ENCODE measurements around the gene TENT4A.

Gene TENT4A

GRCh38 chr5:6722015-6722414 is 8.8 kb downstream of the TENT4A start:
- H2AFZ ChIP-seq (ENCODE audit: low read depth), result 0 out of 2 replicates have a peak overlapping the region, but pooled peaks have one; percentile 17
- TF ChIP-seq, protein P1, sequence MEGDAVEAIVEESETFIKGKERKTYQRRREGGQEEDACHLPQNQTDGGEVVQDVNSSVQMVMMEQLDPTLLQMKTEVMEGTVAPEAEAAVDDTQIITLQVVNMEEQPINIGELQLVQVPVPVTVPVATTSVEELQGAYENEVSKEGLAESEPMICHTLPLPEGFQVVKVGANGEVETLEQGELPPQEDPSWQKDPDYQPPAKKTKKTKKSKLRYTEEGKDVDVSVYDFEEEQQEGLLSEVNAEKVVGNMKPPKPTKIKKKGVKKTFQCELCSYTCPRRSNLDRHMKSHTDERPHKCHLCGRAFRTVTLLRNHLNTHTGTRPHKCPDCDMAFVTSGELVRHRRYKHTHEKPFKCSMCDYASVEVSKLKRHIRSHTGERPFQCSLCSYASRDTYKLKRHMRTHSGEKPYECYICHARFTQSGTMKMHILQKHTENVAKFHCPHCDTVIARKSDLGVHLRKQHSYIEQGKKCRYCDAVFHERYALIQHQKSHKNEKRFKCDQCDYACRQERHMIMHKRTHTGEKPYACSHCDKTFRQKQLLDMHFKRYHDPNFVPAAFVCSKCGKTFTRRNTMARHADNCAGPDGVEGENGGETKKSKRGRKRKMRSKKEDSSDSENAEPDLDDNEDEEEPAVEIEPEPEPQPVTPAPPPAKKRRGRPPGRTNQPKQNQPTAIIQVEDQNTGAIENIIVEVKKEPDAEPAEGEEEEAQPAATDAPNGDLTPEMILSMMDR (conservative IDR thresholded peaks at IDR 0.05; ENCODE audit: low read depth, low read length), result no peak
- peaks cover 98% of the 10 kb centered on the region for H3K79me2 ChIP-seq (ENCODE audit: insufficient read depth, low read depth)
- H3K4me1 ChIP-seq (ENCODE audit: low read depth, poor library complexity, severe bottlenecking), result peaks cover 96% of the 10 kb centered on the region
- peak overlapping the region; percentile 66 for H3K27ac ChIP-seq
- H4K20me1 ChIP-seq (ENCODE audit: insufficient read depth), result peaks cover 25% of the 10 kb centered on the region
- no peaks in the 10 kb centered on the region for H3K27me3 ChIP-seq (ENCODE audit: insufficient read depth, low read depth)
- peak overlapping the region; percentile 43; the same call in 1 of the 2 replicates for H3K9ac ChIP-seq
- no peaks in the 10 kb centered on the region for H3K36me3 ChIP-seq (ENCODE audit: insufficient read depth)
- peak overlapping the region; percentile 98 for H3K4me2 ChIP-seq
- H3K4me3 ChIP-seq (IDR thresholded peaks at IDR 0.05; ENCODE audit: insufficient read depth, low read depth, low read length), result no peak overlapping the region

- Histone ChIP-seq H2AFZ (ENCODE audit: low read depth) (no peak overlapping the region), H3K4me1 (ENCODE audit: low read depth, poor library complexity, severe bottlenecking) (peaks cover 96% of the 10 kb centered on the region), H4K20me1 (ENCODE audit: insufficient read depth) (peaks cover 23% of the 10 kb centered on the region), H3K79me2 (ENCODE audit: insufficient read depth, low read depth) (peaks cover 98% of the 10 kb centered on the region), H3K4me2 (peak overlapping the region; percentile 98), H3K9ac (no peak overlapping the region), H3K27ac (peak overlapping the region; percentile 66; the same call in 1 of the 2 replicates), H3K4me3 (IDR thresholded peaks at IDR 0.05; ENCODE audit: insufficient read depth, low read depth, low read length) (no peak overlapping the region), H3K36me3 (ENCODE audit: insufficient read depth) (no peaks in the 10 kb centered on the region), H3K27me3 (ENCODE audit: insufficient read depth, low read depth) (no peaks in the 10 kb centered on the region)
- TF ChIP-seq, protein P1 (conservative IDR thresholded peaks at IDR 0.05; ENCODE audit: low read depth, low read length), result no peak
These were observed 10.0 kb downstream of the TENT4A start for GRCh38 chr5:6723122-6723815.

- H3K4me3 ChIP-seq (IDR thresholded peaks at IDR 0.05; ENCODE audit: insufficient read depth, low read depth, low read length), result no peak overlapping the region
- peaks cover 97% of the 10 kb centered on the region for H3K4me1 ChIP-seq (ENCODE audit: low read depth, poor library complexity, severe bottlenecking)
- peak overlapping the region; percentile 19; the same call in 1 of the 2 replicates for H3K4me2 ChIP-seq
- H3K9ac ChIP-seq, result no peak overlapping the region
- H3K27ac ChIP-seq, result no peak overlapping the region
- TF ChIP-seq, protein P1 (conservative IDR thresholded peaks at IDR 0.05; ENCODE audit: low read depth, low read length), result no peak
- H3K36me3 ChIP-seq (ENCODE audit: insufficient read depth), result no peaks in the 10 kb centered on the region
- no peak overlapping the region for H2AFZ ChIP-seq (ENCODE audit: low read depth)
- peaks cover 24% of the 10 kb centered on the region for H4K20me1 ChIP-seq (ENCODE audit: insufficient read depth)
- H3K27me3 ChIP-seq (ENCODE audit: insufficient read depth, low read depth), result no peaks in the 10 kb centered on the region
- peaks cover 98% of the 10 kb centered on the region for H3K79me2 ChIP-seq (ENCODE audit: insufficient read depth, low read depth)
These were observed 10.6 kb downstream of the TENT4A start for GRCh38 chr5:6723816-6724300.

DNA sequence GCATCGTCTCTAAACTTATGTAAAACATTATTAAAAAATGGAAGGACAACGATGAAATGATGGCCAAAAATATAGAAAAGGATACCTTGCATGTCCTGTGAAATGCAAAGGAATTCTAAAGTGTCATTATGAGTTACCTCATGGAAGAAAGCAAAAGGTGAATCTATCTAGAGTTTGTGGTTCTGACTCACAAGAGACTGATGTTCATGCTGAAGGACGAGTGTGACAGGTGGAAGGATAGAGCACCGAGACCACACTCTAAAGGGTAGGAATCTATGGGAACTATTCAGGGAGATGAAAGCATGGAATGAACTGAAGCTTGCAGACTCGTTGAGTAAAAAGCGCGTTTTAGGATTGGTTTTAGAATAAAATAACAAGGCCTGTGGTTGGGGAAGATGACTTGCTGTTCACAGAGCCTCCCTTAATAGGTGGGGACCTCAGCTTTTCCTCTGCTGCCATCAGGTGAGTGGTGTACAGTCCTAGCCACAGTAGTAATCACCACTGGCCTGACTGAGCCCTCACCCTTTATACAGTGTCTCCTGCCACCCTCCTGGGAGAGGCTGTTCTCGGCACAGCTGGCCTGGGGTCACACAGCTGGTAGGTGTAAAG is 11.2 kb downstream of the TENT4A start:
- Histone ChIP-seq H3K9ac (no peak overlapping the region), H3K4me1 (ENCODE audit: low read depth, poor library complexity, severe bottlenecking) (peaks cover 98% of the 10 kb centered on the region), H3K36me3 (ENCODE audit: insufficient read depth) (no peaks in the 10 kb centered on the region), H2AFZ (ENCODE audit: low read depth) (no peak overlapping the region), H3K4me3 (IDR thresholded peaks at IDR 0.05; ENCODE audit: insufficient read depth, low read depth, low read length) (no peak overlapping the region), H3K27me3 (ENCODE audit: insufficient read depth, low read depth) (no peaks in the 10 kb centered on the region), H4K20me1 (ENCODE audit: insufficient read depth) (peaks cover 28% of the 10 kb centered on the region), H3K27ac (no peak overlapping the region), H3K79me2 (ENCODE audit: insufficient read depth, low read depth) (peaks cover 95% of the 10 kb centered on the region), H3K4me2 (no peak overlapping the region)
- TF ChIP-seq, protein P1 (conservative IDR thresholded peaks at IDR 0.05; ENCODE audit: low read depth, low read length), result no peak
